Natural killer cell (primary cell): ENCODE data around the gene NFIC. TPM values are rescaled to one million over a fixed set of nuclear protein-coding genes. Genes with fewer than 3 reads are reported as not detected.

Experiments used
- ATAC-seq, 3 donors: fragments of 150-1000 bp in 2 of 3; fragments of 200-7000 bp in 1 of 3; cut with Tn5 transposase; 1 replicate in 1 of 3; 2 replicates in 2 of 3; pipeline ENCODE4 v1.10.0; 2021; ENCODE audit warnings: mild to moderate bottlenecking in 2 of 3, moderate library complexity in 2 of 3
- DNase-seq, 2 donors: peaks; one replicate each; pipeline versions ENCODE4 v3.0.0 to v3.0.0-alpha.2; 2013 to 2021; ENCODE audit warnings: mixed read lengths in 1 of 2
- H3K27ac ChIP-seq: one replicate; pipeline ENCODE4 v1.5.1; 2013; ENCODE audit warnings: mild to moderate bottlenecking, low read length
- H3K27me3 ChIP-seq: one replicate; pipeline ENCODE4 v1.6.1; 2013; ENCODE audit warnings: low read length; ENCODE audit not compliant: control insufficient read depth, insufficient read depth
- H3K36me3 ChIP-seq: one replicate; pipeline ENCODE4 v1.6.1; 2013; ENCODE audit warnings: low read length; ENCODE audit not compliant: control insufficient read depth, insufficient read depth
- H3K4me1 ChIP-seq: one replicate; pipeline ENCODE4 v1.6.1; 2013; ENCODE audit warnings: low read length; ENCODE audit not compliant: control insufficient read depth, insufficient read depth
- H3K4me3 ChIP-seq: one replicate; pipeline ENCODE4 v1.5.1; 2013; ENCODE audit warnings: low read length
- H3K9me3 ChIP-seq: one replicate; pipeline ENCODE4 v1.6.1; 2013; ENCODE audit warnings: low read length; ENCODE audit not compliant: control insufficient read depth, insufficient read depth
- H3K27ac Mint-ChIP-seq, 2 donors: one replicate each; pipeline ENCODE4 v1.8.0; 2022; ENCODE audit warnings: mild to moderate bottlenecking in 2 of 2, mixed read lengths in 2 of 2, moderate library complexity in 1 of 2
- H3K27me3 Mint-ChIP-seq, 2 donors: one replicate each; pipeline ENCODE4 v1.8.0; 2022; ENCODE audit warnings: low read depth in 2 of 2, mixed read lengths in 2 of 2
- H3K36me3 Mint-ChIP-seq: one replicate; pipeline ENCODE4 v1.8.0; 2022; ENCODE audit warnings: mixed read lengths
- H3K4me1 Mint-ChIP-seq, 2 donors: one replicate each; pipeline ENCODE4 v1.8.0; 2022; ENCODE audit warnings: mixed read lengths in 2 of 2
- H3K4me3 Mint-ChIP-seq: one replicate; pipeline ENCODE4 v1.8.0; 2022; ENCODE audit warnings: mild to moderate bottlenecking, moderate library complexity, mixed read lengths
- H3K9me3 Mint-ChIP-seq, 2 donors: one replicate each; pipeline ENCODE4 v1.8.0; 2022; ENCODE audit warnings: mixed read lengths in 2 of 2
- CTCF ChIP-seq: fragments of 200-600 bp; IDR thresholded peaks from one replicate; pipeline ENCODE4 v1.8.0; 2022; ENCODE audit warnings: antibody characterized with exemption
- WGBS: methylation state at CpG from one replicate; pipeline ENCODE4 v1.1.7; 2013; ENCODE audit warnings: missing lambda C conversion rate; ENCODE audit not compliant: insufficient coverage; 5-methylcytosine and 5-hydroxymethylcytosine counted together
- intact Hi-C: fragments of 100-400 bp; cut with micrococcal nuclease; formaldehyde crosslinking; loops from one replicate; pipeline ENCODE4 v1.14.2; 2022
- total RNA-seq, 4 donors: library from RNA; stranded (reverse); fragments of 120-200 nt in 1 of 4; gene quantifications; one replicate each; pipeline versions ENCODE4 v1.2.3 to v1.2.4, GENCODE V29; 2013 to 2022

NFIC gene
- total RNA-seq, 3 donors from 2014 or later (not counting 1 experiment from before 2014, with no cell fraction given): 18.5 to 22.2 (median 20.6) TPM

GRCh38 chr19:3479177-3479833 lies 112.9 kb downstream of the NFIC start:
- no peaks in the 10 kb centered on the region for H3K36me3 ChIP-seq
- H3K4me1 ChIP-seq: peaks cover 25% of the 10 kb centered on the region
- DNase-seq (peak; percentile 35 to 77), ATAC-seq (peak; percentile 78 to 81 (median 80))
- WGBS: 7% methylated on average over 7 of the region's 7 CpGs
- H3K9me3 ChIP-seq: no peaks in the 10 kb centered on the region
- no peak overlapping the region for H3K27ac ChIP-seq
- H3K4me3 ChIP-seq: peak overlapping the region; percentile 10
- Mint-ChIP-seq H3K27me3 (no peaks in the 10 kb centered on the region), H3K36me3 (no peaks in the 10 kb centered on the region), H3K27ac (peak overlapping the region; percentile 64 to 69), H3K9me3 (no peaks in the 10 kb centered on the region), H3K4me1 (peaks cover 13 to 23% of the 10 kb centered on the region in 2 donors), H3K4me3 (peak overlapping the region; percentile 87)
- no peaks in the 10 kb centered on the region for H3K27me3 ChIP-seq
- no peak for TF ChIP-seq CTCF
- intact Hi-C loops: no loop called here

GRCh38 chr19:3479834-3480215 lies 113.4 kb downstream of the NFIC start:
- Histone ChIP-seq H3K9me3 (no peaks in the 10 kb centered on the region), H3K4me1 (peaks cover 25% of the 10 kb centered on the region), H3K36me3 (no peaks in the 10 kb centered on the region), H3K27me3 (no peaks in the 10 kb centered on the region), H3K4me3 (no peak overlapping the region), H3K27ac (no peak overlapping the region)
- H3K27ac Mint-ChIP-seq: peak overlapping the region in 1 of 2 donors; percentile 64
- no peak for TF ChIP-seq CTCF
- intact Hi-C loops: no loop called here
- H3K4me1 Mint-ChIP-seq: peaks cover 13 to 25% of the 10 kb centered on the region in 2 donors
- H3K9me3 Mint-ChIP-seq: no peaks in the 10 kb centered on the region
- no peaks in the 10 kb centered on the region for H3K36me3 Mint-ChIP-seq
- ATAC-seq (peak; percentile 58 to 70 (median 66)), DNase-seq (peak; percentile 29 to 57)
- 53% methylated on average over 7 of the region's 9 CpGs for whole genome bisulfite sequencing
- peak overlapping the region; percentile 87 for H3K4me3 Mint-ChIP-seq
- no peaks in the 10 kb centered on the region for H3K27me3 Mint-ChIP-seq

- Mint-ChIP-seq H3K9me3 (no peaks in the 10 kb centered on the region), H3K36me3 (no peaks in the 10 kb centered on the region), H3K27ac (peak within 1 kb of the TSS in 1 of 2 donors; percentile 64), H3K27me3 (no peaks in the 10 kb centered on the region), H3K4me3 (peak within 1 kb of the TSS; percentile 87), H3K4me1 (peaks cover 13 to 29% of the 10 kb centered on the region in 2 donors)
- Histone ChIP-seq H3K9me3 (no peaks in the 10 kb centered on the region), H3K27ac (no peak within 1 kb of the TSS), H3K36me3 (no peaks in the 10 kb centered on the region), H3K4me1 (peaks cover 25% of the 10 kb centered on the region), H3K27me3 (no peaks in the 10 kb centered on the region), H3K4me3 (no peak within 1 kb of the TSS)
- ATAC-seq: no peak
- WGBS: 76% methylated on average over 27 of the region's 27 CpGs
- no peak for TF ChIP-seq CTCF
- DNase-seq: no peak
- intact Hi-C loops: no loop called here
Observed at GRCh38 chr19:3480383-3481091, 114.2 kb downstream of the NFIC start, which contains the start of gene SMIM24. SMIM24 (minus strand) TSS chr19:3480525; CDS start chr19:3480463, 62 bp downstream.
